HG02884 (cell line): ENCODE results near the gene CELF3.
A peak's percentile ranks its signal among the peaks of the same experiment; 100 is the strongest.
"Not testable (repeated sequence)": the region's sequence is repeated elsewhere in the genome, so short reads cannot be mapped to it uniquely, and the experiment has no call there.

Source experiments
- ATAC-seq: cut with Tn5 transposase; IDR thresholded peaks from one replicate; pipeline ENCODE4 v1.9.1; 2021; ENCODE audit warnings: mild to moderate bottlenecking, moderate library complexity; ENCODE audit not compliant: unreplicated experiment

The CELF3 gene

DNA sequence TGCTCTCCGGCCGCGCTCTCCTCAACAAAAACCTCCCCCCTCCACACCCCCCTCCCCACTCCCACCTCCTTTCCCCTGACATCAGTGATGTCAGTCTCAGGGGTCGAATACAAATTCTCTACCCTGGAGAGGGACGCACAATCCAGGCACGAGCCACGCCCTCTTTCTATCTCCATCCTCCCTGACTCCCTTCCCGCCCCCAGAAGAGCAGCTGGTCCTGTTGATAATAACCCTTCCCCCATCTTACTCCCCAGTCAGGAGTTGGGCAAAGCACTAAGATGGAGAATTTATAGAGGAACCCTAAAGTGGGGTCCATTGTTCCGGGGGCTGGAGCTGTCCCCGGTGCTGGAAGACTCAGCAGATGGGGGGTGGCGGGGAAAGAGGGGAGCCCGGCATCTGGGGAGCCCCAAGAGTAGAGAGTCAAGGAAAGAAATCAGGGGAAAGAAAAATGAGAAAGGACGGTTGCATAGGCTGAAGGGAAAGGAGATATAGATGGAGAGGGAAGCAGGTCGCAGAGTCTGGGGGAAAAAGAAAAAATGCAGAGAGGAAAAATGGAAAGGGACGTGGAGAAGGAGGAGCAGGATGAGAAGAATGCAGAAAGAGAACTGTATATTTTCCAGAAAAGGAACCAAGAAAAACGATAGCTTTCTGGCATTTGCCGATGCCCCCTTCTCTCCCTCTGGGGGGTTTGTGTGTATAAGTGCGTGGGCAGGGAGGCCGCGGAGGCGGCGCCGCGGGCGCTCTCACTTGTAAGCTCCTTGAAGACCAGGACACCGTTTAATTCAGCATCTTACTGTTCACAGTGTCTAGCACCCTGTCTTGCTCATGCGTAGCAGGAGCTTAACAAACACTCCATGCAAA is at the start of gene CELF3:
TSS of gene CELF3 (minus strand) at position 33 of the 861 bp plus-strand sequence. CDS start 783 bp downstream, outside the sequence.
- no peak for ATAC-seq

GRCh38 chr1:151763990-151764389 is 47.4 kb upstream of the CELF3 start:
- ATAC-seq, result no peak

DNA sequence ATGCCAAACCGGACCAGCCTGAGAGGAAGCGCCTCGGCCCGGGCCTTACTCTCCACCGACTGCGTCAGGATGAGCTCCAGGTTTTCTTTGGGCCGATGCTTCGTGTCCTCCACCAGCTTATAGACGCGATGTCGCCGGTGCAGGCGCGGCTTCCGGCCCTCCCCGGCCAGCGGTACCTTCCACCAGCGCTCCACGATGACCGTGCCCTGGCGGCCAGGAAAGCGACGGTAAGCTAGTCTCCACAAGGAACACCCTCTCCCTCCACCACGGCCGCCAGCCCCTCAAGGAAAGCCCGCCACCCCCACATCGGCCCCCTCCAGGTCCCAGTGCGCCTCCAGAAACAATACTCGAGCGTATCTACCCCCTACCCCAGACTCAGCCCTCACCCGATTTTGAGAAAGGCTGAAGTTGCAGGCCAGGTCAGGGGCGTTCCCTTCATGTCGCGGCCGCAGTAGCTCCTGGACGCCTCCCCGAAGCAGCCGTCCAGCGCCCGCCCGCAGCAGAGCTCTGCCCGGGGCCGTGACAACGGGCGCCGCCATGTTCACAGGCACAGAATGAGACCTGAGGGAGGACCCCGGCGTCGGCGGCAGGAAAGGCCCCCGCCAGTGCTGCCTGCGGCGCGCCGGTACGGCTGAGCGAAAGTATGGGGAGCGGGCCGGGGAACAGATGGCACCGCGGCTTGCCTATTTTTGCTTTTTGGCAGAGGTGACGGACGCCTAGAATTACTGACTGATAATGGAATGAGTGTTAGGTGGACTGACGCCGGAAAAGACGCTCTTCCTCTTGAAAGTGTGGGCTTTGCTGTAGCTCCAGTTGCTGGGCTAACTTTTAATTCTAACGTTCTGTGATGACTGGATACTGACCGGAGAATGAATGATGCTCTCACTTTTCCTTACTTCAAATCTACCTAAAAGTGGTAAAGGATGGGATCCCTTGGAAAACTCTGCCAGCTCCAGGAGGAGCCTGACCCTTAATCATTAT is 46.6 kb upstream of the CELF3 start, which contains the start of gene MRPL9:
TSS of gene MRPL9 (minus strand) at position 556 of the 981 bp plus-strand sequence. CDS start at position 539, 17 bp downstream.
- ATAC-seq, result peak; percentile 73

- ATAC-seq, result no peak
Measured at GRCh38 chr1:151760597-151761385, 44.2 kb upstream of the CELF3 start.

GRCh38 chr1:151759241-151759640 is 42.6 kb upstream of the CELF3 start:
- ATAC-seq, result no peak

DNA sequence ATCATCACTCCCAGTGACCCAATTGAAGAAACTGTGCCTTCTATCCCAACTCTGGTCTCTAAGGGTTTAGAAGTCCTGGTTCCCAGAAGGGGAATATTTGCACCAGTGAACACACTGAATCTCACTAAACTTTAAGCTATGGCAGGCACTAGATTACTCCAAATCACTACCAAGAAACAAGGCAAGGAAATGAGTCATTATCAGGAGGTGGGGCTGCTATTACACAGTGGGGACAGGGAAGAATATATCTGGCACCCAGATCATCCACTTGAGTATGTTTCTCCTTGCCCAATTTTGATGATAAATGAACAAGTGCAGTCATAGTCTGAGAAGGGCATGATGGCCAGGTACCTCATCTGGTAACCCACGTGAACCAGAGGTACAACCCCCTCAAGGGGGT is 39.7 kb upstream of the CELF3 start:
- no peak for ATAC-seq

GRCh38 chr1:151741516-151741915 is 24.9 kb upstream of the CELF3 start:
- ATAC-seq, result no peak

- ATAC-seq, result no peak
Measured at GRCh38 chr1:151739590-151740355, 23.2 kb upstream of the CELF3 start.

GRCh38 chr1:151737479-151737878 is 20.9 kb upstream of the CELF3 start:
- ATAC-seq, result no peak

GRCh38 chr1:151737026-151737425 is 20.4 kb upstream of the CELF3 start:
- no peak for ATAC-seq

DNA sequence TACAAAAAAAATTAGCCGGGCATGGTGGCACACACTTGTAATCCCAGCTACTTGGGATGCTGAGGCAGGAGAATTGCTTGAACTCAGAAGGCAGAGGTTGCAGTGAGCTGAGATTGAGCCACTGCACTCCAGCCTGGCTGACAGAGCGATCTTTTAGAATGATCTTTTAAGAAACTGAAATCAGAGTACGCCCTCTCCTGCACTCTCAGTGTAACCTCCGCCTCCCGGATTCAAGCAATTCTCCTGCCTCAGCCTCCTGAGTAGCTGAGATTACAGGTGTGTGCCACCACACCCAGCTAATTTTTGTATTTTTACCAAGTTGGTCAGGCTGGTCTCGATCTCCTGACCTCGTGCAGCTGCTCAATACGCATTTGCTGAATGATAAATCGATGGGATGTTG is 17.4 kb upstream of the CELF3 start:
- not testable (repeated sequence) for ATAC-seq

- no peak for ATAC-seq
Measured at GRCh38 chr1:151733126-151733525, 16.5 kb upstream of the CELF3 start.

DNA sequence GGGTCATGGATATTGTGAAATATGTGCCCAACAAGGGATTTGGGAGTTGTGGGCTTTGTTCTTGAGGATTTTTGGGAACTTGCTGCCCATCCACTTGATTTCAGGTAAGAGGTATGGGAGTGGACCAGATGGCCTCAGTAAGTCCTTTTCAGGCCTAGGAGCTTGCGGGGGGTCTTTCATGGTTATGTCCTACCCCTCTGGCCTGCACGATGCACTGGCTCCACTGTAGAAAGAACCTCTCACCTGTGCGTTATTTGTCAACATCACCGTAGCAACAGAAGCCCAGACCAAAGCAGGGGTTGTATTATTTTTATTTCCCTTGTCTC is 13.3 kb upstream of the CELF3 start:
- ATAC-seq, result no peak

- ATAC-seq, result no peak
Measured at GRCh38 chr1:151729157-151729965, 12.8 kb upstream of the CELF3 start.

GRCh38 chr1:151728151-151729054 is 11.8 kb upstream of the CELF3 start:
- no peak for ATAC-seq

GRCh38 chr1:151723726-151724370 is 7.2 kb upstream of the CELF3 start:
- ATAC-seq, result no peak

DNA sequence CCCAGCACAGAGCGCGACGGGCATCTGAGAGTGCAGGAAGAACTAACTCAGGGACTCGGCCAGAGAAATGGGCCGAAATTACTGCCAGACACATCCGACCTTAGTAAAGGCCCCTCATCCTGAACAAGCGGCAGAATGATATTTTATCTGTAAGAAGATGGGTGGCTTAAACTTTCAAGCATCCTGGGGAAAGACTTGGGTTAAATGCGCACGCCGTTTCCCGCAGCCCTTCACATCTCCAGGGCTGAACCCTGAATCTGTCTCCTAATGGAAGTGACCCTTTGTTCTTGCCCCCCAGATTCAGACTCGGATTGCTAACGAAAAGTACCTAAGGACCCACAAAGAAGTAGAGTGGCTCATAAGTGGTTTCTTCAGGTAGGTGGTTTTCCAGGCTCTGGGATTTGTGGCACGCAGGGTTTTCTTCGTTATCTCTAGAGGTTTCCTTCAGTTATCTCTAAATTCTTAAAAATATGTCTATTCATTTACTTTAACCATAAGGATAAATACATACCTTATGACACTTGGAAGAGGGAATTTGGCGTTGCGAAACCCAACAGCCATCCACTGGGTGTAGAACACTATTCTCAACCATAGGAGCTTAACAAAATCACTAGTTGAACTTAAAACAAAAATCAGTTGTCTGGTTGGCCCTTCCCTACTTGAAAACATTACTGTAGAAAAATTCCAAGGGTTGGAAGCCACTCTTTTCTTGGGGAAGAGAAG is 5.3 kb upstream of the CELF3 start:
- no peak for ATAC-seq
